K562 (cell line): Measurements from ENCODE around the gene MPND. TPM values are rescaled to one million over a fixed set of nuclear protein-coding genes. Genes with fewer than 3 reads are reported as not detected.

Experiments
- CREM ChIP-seq: IDR thresholded peaks from 2 replicates; pipeline ENCODE4 v1.6.1; 2014; ENCODE audit warnings: antibody characterized with exemption, low read depth
- EWSR1 ChIP-seq: fragments of 450-650 bp; IDR thresholded peaks from 2 replicates; pipeline ENCODE4 v1.6.1; 2018; ENCODE audit warnings: borderline replicate concordance, mild to moderate bottlenecking, low read depth, moderate library complexity; ENCODE audit not compliant: partially characterized antibody
- FOXK2 ChIP-seq, 2 experiments: fragments of 450-650 bp; IDR thresholded peaks in 1 of 2; conservative IDR thresholded peaks in 1 of 2; 2 replicates each; pipeline ENCODE4 v1.6.1; 2016; ENCODE audit warnings: low read depth in 2 of 2, mild to moderate bottlenecking in 1 of 2
- GABPB2 ChIP-seq: fragments of 250-450 bp; sonication (Bioruptor Pico); conservative IDR thresholded peaks from 2 replicates; pipeline ENCODE4 v1.5.1; 2021; ENCODE audit warnings: mild to moderate bottlenecking
- HCFC1 ChIP-seq: IDR thresholded peaks from 2 replicates; pipeline ENCODE4 v1.6.1; 2012; ENCODE audit warnings: low read depth, low read length, improper control_type of control experiment
- HDAC2 ChIP-seq: fragments of 450-650 bp; IDR thresholded peaks from 2 replicates; pipeline ENCODE4 v1.6.1; 2016; ENCODE audit warnings: mild to moderate bottlenecking
- NFIC ChIP-seq: fragments of 450-650 bp; IDR thresholded peaks from 2 replicates; pipeline ENCODE4 v1.6.1; 2017; ENCODE audit warnings: mild to moderate bottlenecking, inconsistent platforms
- NR2C1 ChIP-seq, 2 experiments: fragments of 450-650 bp; IDR thresholded peaks; 2 replicates each; pipeline ENCODE4 v1.6.1; 2017; ENCODE audit warnings: mild to moderate bottlenecking in 2 of 2, antibody characterized with exemption in 1 of 2, inconsistent platforms in 1 of 2, missing compliant biosample characterization in 1 of 2, missing genetic modification characterization in 1 of 2
- NRF1 ChIP-seq, 2 experiments: fragments of 450-650 bp; IDR thresholded peaks in 1 of 2; conservative IDR thresholded peaks in 1 of 2; 2 replicates each; pipeline ENCODE4 v1.6.1; 2014; ENCODE audit warnings: mild to moderate bottlenecking in 2 of 2
- RNF2 ChIP-seq: sonication (generic); IDR thresholded peaks from 2 replicates; pipeline ENCODE4 v1.6.1; 2016
- TBP ChIP-seq: optimal IDR thresholded peaks from 2 replicates; pipeline ENCODE3; 2011; ENCODE audit warnings: low read depth, low read length, improper control_type of control experiment
- TOE1 ChIP-seq, 2 experiments: fragments of 450-650 bp in 1 of 2; sonication (generic) in 1 of 2; formaldehyde crosslinking in 1 of 2; IDR thresholded peaks; 2 replicates each; pipeline versions ENCODE4 v1.7.1 to v1.8.0; 2016 to 2022; ENCODE audit warnings: borderline replicate concordance in 2 of 2, mild to moderate bottlenecking in 2 of 2, antibody characterized with exemption in 1 of 2, inconsistent platforms in 1 of 2, low read depth in 1 of 2, missing genetic modification reagents in 1 of 2, moderate library complexity in 1 of 2
- ZSCAN32 ChIP-seq: fragments of 450-650 bp; formaldehyde crosslinking; IDR thresholded peaks from 2 replicates; pipeline ENCODE4 v1.4.0; 2020; ENCODE audit warnings: mild to moderate bottlenecking, moderate library complexity
- polyA plus RNA-seq, 8 experiments: library from polyadenylated mRNA; depleted of rRNA in 4 of 8; stranded (reverse) in 5 of 8; unstranded in 3 of 8; fragments of >200 nt; fragmentation: Nextera tagmentation in 2 of 8; fragmentation: Illumina TruSeq in 1 of 8; extraction: Ambion mirVana in 2 of 8; extraction: Trizol in 1 of 8; gene quantifications; 2 replicates each; pipeline versions ENCODE4 v1.2.1 to v1.2.3, GENCODE V29; 2011 to 2014; ENCODE audit warnings: inconsistent platforms in 1 of 8, missing spikeins in 1 of 8
- total RNA-seq, 7 experiments: library from RNA; depleted of rRNA in 6 of 7; stranded (reverse); fragments of >200 nt in 6 of 7; fragmentation: Illumina TruSeq in 2 of 7; extraction: Trizol in 2 of 7; gene quantifications; 2 replicates each; pipeline versions ENCODE4 v1.2.1 to v1.2.3, GENCODE V29; 2011 to 2021; ENCODE audit warnings: low replicate concordance in 1 of 7
- TF ChIP-seq, protein P1 (sequence below): fragments of 450-650 bp; IDR thresholded peaks from 2 replicates; pipeline ENCODE4 v1.7.1; 2018; ENCODE audit warnings: mild to moderate bottlenecking, low read depth; ENCODE audit not compliant: partially characterized antibody
- TF ChIP-seq, protein P2 (sequence below): fragments of 450-650 bp; IDR thresholded peaks from 2 replicates; pipeline ENCODE4 v1.6.1; 2014; ENCODE audit warnings: low read depth, mild to moderate bottlenecking, moderate library complexity, borderline replicate concordance
- TF ChIP-seq, protein P3 (sequence below), 2 experiments: IDR thresholded peaks; 2 replicates each; pipeline ENCODE4 v1.6.1; 2011; ENCODE audit warnings: borderline replicate concordance in 1 of 2, control low read depth in 1 of 2, low read depth in 1 of 2, low read length in 1 of 2, mild to moderate bottlenecking in 1 of 2, mixed read lengths in 1 of 2, moderate library complexity in 1 of 2; ENCODE audit not compliant: insufficient read depth in 1 of 2, insufficient read length in 1 of 2, poor library complexity in 1 of 2, severe bottlenecking in 1 of 2; ENCODE audit errors: extremely low read depth in 1 of 2
- TF ChIP-seq, protein P4 (sequence below): fragments of 200-800 bp; sonication (Bioruptor generic); IDR thresholded peaks from 2 replicates; pipeline ENCODE4 v1.6.1; 2017; ENCODE audit warnings: missing genetic modification characterization, missing compliant biosample characterization

The MPND gene
- total and polyA plus RNA-seq, 9 of the 15 experiments (the other 6 are each of a cell fraction or from before 2014, with no cell fraction given) = 0.25 to 14.0 (median 3.9) TPM

DNA sequence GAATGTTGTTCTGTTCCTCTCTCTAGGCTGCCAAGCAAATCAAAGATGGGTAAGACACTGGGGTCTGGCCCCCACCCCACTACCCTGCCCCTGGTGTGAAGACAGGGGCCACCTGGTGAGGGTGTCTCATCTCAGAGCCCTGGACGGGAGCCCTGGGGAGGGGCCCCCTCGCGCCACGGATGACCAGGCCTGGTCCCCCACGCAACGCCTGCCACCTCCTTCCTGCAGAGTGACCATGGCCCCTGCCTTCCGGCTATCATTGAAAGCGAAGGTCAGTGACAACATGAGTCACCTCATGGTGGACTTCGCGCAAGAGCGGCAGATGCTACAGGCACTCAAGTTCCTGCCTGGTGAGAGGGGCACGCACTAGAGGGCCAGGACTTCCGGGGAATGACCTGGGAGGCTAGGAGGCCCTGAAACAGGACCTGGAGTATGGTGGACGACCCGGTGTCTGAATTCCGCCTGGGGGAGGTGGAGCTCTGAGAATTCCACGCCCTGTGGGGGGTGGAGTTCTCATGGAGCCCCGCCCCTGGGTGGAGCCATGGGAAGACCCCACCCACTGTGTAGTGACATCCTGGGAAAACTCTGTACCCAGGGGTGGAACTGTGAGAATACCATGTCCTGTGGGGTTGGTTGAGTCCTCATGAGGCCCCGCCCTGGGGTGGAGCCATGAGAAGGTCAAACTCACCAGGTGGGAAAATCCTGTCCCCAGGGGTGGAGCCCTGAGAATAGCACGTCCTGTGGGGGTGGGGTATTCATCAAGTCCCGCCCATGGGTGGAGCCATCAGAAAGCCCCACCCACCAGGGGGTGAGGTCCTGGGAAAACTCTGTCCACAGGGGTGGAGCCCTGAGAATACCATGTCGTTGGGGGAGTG, 32.9 kb upstream of the MPND start (continued):
- TF ChIP-seq NRF1 (conservative IDR thresholded peaks at IDR 0.05 in 1 of 2, IDR thresholded peaks at IDR 0.05 in 1 of 2) (peak; percentile 61 to 67), EWSR1 (no peak), CREM (peak; percentile 49), ZSCAN32 (CRISPR knock-in tag) (no peak), HDAC2 (peak; percentile 20; the same call in 1 of the 2 replicates), TOE1 (IDR thresholded peaks at IDR 0.05; ENCODE audit: borderline replicate concordance) (no peak), TOE1 (CRISPR knock-in tag; IDR thresholded peaks at IDR 0.05; ENCODE audit: borderline replicate concordance, low read depth) (no peak), GABPB2 (no peak), HCFC1 (peak; percentile 35; the same call in 1 of the 2 replicates), TBP (peak; percentile 58), FOXK2 (conservative IDR thresholded peaks at IDR 0.05 in 1 of 2, IDR thresholded peaks at IDR 0.05 in 1 of 2; ENCODE audit: low read depth in 2 of 2) (peak in 1 of 2 experiments; percentile 14; a peak in 1 of 4 replicates), NR2C1 (IDR thresholded peaks at IDR 0.05) (0 out of 2 replicates have a peak, but pooled peaks have one; percentile 37), NR2C1 (tag; IDR thresholded peaks at IDR 0.05) (peak; percentile 51), RNF2 (0 out of 2 replicates have a peak, but pooled peaks have one; percentile 31), NFIC (0 out of 2 replicates have a peak, but pooled peaks have one; percentile 11)
- TF ChIP-seq, protein P1, sequence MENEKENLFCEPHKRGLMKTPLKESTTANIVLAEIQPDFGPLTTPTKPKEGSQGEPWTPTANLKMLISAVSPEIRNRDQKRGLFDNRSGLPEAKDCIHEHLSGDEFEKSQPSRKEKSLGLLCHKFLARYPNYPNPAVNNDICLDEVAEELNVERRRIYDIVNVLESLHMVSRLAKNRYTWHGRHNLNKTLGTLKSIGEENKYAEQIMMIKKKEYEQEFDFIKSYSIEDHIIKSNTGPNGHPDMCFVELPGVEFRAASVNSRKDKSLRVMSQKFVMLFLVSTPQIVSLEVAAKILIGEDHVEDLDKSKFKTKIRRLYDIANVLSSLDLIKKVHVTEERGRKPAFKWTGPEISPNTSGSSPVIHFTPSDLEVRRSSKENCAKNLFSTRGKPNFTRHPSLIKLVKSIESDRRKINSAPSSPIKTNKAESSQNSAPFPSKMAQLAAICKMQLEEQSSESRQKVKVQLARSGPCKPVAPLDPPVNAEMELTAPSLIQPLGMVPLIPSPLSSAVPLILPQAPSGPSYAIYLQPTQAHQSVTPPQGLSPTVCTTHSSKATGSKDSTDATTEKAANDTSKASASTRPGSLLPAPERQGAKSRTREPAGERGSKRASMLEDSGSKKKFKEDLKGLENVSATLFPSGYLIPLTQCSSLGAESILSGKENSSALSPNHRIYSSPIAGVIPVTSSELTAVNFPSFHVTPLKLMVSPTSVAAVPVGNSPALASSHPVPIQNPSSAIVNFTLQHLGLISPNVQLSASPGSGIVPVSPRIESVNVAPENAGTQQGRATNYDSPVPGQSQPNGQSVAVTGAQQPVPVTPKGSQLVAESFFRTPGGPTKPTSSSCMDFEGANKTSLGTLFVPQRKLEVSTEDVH = no peak
- TF ChIP-seq, protein P2, sequence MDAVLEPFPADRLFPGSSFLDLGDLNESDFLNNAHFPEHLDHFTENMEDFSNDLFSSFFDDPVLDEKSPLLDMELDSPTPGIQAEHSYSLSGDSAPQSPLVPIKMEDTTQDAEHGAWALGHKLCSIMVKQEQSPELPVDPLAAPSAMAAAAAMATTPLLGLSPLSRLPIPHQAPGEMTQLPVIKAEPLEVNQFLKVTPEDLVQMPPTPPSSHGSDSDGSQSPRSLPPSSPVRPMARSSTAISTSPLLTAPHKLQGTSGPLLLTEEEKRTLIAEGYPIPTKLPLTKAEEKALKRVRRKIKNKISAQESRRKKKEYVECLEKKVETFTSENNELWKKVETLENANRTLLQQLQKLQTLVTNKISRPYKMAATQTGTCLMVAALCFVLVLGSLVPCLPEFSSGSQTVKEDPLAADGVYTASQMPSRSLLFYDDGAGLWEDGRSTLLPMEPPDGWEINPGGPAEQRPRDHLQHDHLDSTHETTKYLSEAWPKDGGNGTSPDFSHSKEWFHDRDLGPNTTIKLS = peak; percentile 40; the same call in 1 of the 2 replicates
- TF ChIP-seq, protein P3, sequence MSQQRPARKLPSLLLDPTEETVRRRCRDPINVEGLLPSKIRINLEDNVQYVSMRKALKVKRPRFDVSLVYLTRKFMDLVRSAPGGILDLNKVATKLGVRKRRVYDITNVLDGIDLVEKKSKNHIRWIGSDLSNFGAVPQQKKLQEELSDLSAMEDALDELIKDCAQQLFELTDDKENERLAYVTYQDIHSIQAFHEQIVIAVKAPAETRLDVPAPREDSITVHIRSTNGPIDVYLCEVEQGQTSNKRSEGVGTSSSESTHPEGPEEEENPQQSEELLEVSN (IDR thresholded peaks at IDR 0.05; ENCODE audit: borderline replicate concordance in 1 of 2, extremely low read depth in 1 of 2, insufficient read depth in 1 of 2, insufficient read length in 1 of 2, low read depth in 1 of 2, low read length in 1 of 2, poor library complexity in 1 of 2, severe bottlenecking in 1 of 2) = peak; percentile 74 to 83
- TF ChIP-seq, protein P4, sequence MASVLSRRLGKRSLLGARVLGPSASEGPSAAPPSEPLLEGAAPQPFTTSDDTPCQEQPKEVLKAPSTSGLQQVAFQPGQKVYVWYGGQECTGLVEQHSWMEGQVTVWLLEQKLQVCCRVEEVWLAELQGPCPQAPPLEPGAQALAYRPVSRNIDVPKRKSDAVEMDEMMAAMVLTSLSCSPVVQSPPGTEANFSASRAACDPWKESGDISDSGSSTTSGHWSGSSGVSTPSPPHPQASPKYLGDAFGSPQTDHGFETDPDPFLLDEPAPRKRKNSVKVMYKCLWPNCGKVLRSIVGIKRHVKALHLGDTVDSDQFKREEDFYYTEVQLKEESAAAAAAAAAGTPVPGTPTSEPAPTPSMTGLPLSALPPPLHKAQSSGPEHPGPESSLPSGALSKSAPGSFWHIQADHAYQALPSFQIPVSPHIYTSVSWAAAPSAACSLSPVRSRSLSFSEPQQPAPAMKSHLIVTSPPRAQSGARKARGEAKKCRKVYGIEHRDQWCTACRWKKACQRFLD (CRISPR knock-in tag) = 0 out of 2 replicates have a peak, but pooled peaks have one; percentile 38
